GM10248 (cell line): ENCODE data around the gene NUP62.

Source experiments
- CTCF ChIA-PET: fragments of 300-600 bp; sonication (Branson Sonifier 250); formaldehyde crosslinking; extraction: SDS; loops from one replicate; lab custom pipeline; 2021; ENCODE audit warnings: antibody characterized with exemption; lab: Yijun Ruan, JAX
- POLR2A ChIA-PET: fragments of 350-650 bp; sonication (Branson Sonifier 250); formaldehyde crosslinking; extraction: SDS; loops from one replicate; lab custom pipeline; 2020; ENCODE audit warnings: antibody characterized with exemption; lab: Yijun Ruan, JAX
- DNase-seq: peaks from one replicate; pipeline ENCODE4 v3.0.0; 2012; ENCODE audit errors: extremely low spot score
- TF ChIP-seq, protein P1 (sequence below): IDR thresholded peaks from 2 replicates; pipeline ENCODE4 v1.5.1; 2012; ENCODE audit warnings: mild to moderate bottlenecking, low read depth; ENCODE audit errors: extremely low read depth, missing control alignments, control extremely low read depth

Gene NUP62

DNA sequence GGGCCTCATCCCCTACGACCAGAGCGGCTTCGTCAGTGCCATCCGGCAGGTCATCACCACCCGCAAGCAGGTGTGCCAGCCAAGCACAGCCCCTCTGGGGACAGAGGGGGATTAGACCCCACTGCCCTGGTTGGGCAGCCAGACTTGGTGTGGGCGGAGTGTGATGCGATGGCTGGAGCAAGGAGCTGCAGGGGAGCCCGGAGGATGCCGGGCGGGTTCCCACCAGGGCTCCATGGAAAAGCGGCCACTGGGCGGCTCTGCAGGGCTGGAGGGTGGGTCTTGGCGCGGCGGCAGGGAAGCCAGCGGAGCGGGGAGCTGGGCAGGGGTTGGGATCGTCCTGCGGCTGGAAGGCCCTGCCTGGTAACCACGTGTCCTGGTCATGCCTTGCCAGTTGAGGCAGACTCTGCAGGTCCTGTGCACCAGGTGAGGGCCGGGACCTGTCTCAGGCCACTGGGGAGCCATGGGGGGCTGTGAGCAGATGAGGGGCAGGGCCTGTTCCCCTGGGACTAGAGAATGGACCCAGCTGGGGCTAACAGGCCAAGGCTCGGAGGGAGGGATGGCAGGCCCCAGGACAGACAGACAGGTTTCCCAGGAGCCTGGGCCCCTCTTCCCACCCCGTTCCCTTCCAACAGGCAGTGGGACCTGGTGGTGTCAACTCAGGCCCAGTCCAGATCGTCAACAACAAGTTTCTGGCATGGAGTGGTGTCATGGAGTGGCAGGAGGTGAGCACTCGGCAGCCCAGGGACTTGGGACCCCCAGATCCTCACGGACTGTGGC lies 72.1 kb downstream of the NUP62 start:
- CTCF ChIA-PET = interaction anchor here (1.2 kb wide), 1 partner anchor 10 kb away, joined by 4 read pairs; no protein-coding TSS in a partner anchor
- POLR2A ChIA-PET = no interaction called here
- TF ChIP-seq, protein P1, sequence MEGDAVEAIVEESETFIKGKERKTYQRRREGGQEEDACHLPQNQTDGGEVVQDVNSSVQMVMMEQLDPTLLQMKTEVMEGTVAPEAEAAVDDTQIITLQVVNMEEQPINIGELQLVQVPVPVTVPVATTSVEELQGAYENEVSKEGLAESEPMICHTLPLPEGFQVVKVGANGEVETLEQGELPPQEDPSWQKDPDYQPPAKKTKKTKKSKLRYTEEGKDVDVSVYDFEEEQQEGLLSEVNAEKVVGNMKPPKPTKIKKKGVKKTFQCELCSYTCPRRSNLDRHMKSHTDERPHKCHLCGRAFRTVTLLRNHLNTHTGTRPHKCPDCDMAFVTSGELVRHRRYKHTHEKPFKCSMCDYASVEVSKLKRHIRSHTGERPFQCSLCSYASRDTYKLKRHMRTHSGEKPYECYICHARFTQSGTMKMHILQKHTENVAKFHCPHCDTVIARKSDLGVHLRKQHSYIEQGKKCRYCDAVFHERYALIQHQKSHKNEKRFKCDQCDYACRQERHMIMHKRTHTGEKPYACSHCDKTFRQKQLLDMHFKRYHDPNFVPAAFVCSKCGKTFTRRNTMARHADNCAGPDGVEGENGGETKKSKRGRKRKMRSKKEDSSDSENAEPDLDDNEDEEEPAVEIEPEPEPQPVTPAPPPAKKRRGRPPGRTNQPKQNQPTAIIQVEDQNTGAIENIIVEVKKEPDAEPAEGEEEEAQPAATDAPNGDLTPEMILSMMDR = no peak
- no peak for DNase-seq
